Stimulated activated CD8-positive, alpha-beta memory T cell treated with anti-CD3 and anti-CD28 coated beads, Interleukin-7, amount 100 ng/mL, for 48 hours (primary cell): ENCODE measurements around the gene BST1.
A peak's percentile ranks its signal among the peaks of the same experiment; 100 is the strongest.

ENCODE experiments used
- DNase-seq, 2 donors: peaks; one replicate each; pipeline ENCODE4 v3.0.0-alpha.2; 2020; ENCODE audit warnings: low read depth in 1 of 2; ENCODE audit errors: extremely low read depth in 1 of 2

BST1 gene

DNA sequence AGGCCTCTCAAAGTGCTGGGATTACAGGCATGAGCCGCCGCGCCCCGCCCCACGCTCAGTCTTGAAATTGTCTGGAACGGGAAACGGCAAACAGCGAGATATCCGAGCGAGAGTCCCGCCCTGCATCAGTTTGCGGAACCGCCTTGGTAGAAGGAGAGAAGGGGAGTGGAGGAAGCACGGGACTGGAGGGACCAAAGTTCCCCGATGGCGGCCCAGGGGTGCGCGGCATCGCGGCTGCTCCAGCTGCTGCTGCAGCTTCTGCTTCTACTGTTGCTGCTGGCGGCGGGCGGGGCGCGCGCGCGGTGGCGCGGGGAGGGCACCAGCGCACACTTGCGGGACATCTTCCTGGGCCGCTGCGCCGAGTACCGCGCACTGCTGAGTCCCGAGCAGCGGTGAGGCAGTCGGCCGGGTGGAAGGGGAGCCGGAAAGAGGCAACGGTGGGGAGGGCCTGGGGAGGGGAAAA lies at the start of gene BST1:
Gene BST1 (plus strand): TSS at position 125 of the 463 bp plus-strand sequence. CDS start 80 bp downstream, at position 205.
- peak; percentile 2 to 15 for DNase-seq

- no peak for DNase-seq
Observed at GRCh38 chr4:15653420-15653819, 49.4 kb upstream of the BST1 start.

GRCh38 chr4:15653864-15654592 lies 48.8 kb upstream of the BST1 start:
- DNase-seq = no peak

- DNase-seq = peak; percentile 11 to 26
Observed at GRCh38 chr4:15654593-15655222, 48.2 kb upstream of the BST1 start.

DNA sequence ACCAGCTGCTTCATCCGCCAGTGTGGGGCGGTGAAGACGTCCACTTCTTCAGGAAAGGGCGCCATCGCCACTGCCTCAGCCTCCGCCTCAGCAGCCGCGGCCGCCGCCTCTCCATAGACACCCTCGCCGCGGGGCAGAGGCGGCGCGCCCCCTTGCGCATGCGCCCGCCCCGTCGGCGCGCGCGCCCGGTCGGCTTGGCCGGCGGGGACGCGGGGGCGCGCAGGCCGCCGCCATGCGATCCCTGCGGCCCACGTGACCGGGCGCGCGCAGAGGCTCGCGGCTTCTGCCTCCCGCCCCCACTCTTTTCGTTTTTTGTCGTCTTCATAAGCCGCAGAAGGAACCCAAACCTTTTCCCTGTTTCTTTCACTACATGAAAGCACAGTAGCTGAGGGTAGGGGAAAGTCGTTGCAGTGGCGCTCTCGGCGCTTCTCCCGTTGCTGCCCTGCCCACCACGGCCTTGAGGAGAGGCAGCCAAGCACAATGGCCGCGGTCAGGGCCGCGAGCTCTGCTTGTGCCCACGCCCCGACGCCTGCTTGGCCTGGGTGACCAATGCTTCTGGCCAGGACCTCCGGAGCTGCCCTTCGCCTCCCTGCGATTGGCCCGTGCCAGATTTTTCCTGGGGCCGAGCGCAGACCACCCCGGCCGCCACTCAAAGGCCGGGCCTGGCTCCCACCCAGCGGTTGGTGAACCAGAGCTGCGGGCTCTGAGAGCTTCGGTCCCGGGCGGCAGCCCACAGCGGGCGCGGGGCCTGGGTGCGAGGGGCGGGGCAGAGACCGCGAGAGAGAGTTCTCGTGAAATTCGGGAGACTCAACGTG lies 47.4 kb upstream of the BST1 start, which contains the start of gene FBXL5:
Gene FBXL5 (minus strand): TSS at position 135 of the 815 bp plus-strand sequence. CDS start 70 bp downstream, at position 65.
- peak; percentile 65 to 70 for DNase-seq

DNA sequence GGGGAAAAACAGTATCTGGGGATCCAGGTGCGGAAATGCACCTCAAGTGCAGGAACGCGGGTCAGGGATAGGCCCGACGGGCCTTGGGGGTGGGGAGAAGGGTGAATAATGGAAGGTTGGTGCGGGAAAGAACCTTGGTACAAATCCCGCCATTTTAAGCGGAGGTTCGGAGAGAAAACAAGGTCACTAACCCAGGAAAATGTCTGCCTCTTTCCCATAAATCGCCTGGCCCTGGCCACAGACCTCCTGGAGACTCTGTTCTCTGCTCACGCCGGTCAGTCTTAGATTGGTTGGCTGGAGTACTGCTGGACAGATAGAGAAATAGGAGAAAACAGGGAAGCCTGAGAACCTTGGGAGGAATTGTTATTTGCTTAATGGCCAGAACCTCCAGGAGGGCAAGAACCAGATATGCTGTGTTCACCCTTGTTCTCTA lies 46.8 kb upstream of the BST1 start:
- no peak for DNase-seq

DNA sequence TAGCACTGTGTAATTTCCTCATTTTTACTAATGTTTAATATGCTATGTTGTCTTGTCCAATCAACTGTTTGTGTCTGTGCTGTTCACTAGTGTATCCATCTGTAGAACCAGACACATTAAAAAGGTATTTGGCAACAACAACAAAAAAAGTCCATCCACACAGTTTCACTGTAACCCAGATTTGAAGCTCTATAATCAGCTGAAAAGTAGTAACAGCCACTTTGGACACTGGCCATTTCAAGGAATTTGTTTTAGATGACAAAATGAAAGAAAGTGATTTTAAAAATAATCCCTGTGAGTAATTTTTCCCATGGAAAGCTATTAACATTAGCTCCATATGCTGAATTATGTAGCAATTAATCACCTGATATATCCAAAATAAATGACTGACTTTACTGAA lies 45.5 kb upstream of the BST1 start:
- DNase-seq = no peak

- DNase-seq = no peak
Observed at GRCh38 chr4:15658136-15658770, 44.6 kb upstream of the BST1 start.

DNA sequence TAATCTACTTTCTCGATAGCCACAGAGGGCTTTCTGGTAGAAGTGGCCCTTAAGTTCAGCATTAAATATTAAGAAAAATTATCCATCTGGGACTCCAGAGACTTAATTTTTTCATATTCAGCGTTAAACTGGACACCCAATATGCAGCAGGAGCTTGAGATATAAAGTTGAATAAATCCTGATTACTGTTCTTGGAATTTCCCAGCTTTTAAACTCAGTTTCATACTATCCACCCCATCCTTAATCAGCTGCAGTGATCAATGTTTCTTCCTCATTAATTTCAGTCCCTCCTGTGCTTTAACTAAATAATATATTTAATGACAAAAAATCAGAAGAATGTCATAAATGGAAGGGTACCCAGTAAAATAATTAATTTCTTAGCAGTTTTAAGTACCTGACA lies 44.1 kb upstream of the BST1 start:
- no peak for DNase-seq

DNA sequence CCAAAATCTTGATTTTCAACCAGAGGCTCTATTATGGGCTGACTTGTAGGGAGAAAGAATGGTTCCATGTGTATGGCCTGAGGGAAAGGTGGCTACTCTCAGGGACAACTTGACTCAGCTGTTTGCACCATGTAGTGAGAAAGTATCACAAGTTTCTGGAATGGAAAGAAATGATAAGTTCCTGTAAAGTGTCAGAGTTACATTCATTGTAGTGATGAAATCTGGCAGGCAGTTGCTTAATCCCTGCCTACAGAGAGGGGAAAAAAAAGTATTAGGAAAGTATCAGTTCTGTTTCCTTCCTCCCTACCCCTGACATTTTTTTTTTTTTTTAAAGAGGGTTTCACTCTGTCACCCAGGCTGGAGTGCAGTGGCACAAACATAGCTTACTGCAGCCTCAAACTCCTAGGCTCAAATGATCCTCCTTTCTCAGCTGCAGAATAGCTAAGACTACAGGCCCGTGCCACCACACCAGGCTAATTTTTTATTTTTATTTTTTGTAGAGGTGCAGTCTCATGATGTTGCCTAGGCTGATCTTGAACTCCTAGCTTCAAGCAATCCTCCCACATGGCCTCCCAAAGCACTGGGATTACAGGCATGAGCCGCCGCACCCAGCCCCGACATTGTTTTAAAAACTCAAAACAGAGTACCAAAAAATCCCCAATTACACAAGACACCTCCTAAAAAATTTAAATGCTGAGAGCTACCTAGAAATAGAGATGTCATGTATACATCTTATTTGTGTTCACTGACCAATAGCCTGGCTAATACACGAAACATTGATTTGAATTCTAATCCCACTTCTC lies 42.9 kb upstream of the BST1 start:
- peak in 1 of 2 donors; percentile 10 for DNase-seq

- no peak for DNase-seq
Observed at GRCh38 chr4:15665753-15666365, 37.0 kb upstream of the BST1 start.

- no peak for DNase-seq
Observed at GRCh38 chr4:15667006-15667405, 35.9 kb upstream of the BST1 start.

DNA sequence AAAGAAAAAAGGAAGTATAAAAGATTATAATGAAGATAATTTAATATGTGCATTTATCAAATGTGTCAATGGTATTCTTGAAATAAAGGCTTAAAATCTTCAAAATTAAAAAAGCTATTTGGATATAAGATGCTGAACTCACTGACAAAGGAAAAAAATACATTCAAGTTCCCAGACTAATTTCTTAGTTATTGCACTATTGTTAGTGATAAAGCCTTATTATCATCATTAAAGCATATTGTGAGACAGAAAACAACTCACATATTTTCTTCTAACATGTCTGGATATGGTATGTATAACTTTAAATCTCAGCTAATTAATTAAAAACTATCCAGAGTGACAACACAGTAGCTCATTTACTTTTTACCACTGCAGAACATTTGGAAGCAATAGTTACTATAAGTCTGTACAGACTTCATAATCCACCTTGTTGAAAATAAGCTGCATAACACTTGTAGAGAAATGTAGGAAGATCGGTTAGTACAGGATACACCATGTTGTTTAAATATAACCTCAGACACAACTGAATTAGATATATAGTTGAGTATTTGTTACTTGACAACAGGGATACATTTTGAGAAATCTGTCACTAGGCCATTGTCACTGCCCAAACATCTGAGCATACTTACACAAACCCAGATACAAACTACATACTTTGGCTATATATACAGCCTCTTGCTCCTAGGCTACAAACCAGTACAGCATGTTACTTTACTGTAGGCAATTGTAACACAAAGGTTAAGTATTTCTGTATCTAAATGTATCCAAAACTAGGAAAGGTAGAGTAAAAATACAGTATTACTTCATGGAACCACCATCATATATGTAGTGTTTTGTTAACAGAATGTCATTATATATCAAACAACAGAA lies 34.1 kb upstream of the BST1 start:
- DNase-seq = no peak

DNA sequence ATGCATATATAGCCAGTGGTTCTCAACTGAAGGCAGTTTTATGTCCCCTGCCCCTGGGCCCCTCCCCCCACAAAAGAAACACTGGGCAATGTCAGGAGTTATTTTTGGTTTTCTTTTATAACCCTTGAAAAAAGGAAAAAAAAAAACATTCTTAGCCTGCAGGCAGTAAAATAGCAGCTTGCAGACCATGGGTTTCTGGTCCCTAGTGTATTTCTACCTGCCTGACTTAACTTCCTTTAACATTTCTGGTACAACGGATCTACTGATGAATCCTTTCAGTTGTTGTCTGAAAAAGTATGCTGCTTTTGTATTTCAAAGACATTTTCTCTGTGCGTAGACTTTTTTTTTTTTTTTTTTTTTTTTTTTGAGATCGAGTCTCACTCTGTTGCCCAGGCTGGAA lies 32.3 kb upstream of the BST1 start:
- no peak for DNase-seq

DNA sequence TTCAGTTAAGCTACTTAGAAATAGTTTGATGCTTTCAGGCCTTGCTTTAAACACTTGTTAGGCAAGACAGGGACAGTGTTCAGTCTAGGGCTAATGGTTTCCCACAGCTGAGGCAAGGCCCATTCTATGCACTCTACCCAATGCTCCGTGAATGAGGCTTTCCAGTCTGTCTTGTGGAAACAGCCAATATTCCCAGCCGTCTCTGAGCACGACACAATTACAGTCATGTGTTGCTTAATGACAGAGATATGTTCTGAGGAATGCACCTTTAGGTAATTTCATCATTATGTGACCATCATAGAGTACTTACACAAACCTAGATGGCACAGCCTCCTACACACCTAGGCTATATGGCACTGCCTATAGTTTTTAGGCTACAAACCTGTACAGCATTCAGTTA lies 30.8 kb upstream of the BST1 start:
- DNase-seq = no peak

- no peak for DNase-seq
Observed at GRCh38 chr4:15673337-15673736, 29.5 kb upstream of the BST1 start.

DNA sequence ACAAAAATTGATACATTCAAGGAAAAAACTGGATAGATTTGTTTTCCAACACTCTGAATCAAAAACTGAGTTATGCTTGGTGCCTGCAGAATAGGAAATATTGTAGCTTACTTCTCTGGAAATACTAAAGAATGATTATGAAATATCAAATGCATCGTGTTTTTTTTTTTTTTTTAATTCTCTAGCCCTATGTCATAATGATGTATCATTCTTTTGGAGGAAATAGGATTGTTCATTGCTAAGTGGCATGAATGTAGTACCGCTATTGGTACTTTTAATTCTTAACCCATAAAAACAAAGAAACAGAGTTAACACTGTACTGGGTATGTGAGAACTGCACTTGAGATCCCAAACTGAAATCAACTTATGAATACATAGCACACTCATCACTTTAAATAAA lies 28.8 kb upstream of the BST1 start:
- DNase-seq = no peak

- DNase-seq = no peak
Observed at GRCh38 chr4:15674926-15675325, 27.9 kb upstream of the BST1 start.

- DNase-seq = no peak
Observed at GRCh38 chr4:15675356-15675755, 27.5 kb upstream of the BST1 start.
